HG03025 (cell line): ENCODE data around the gene NMT2.
"Not testable (repeated sequence)": the region's sequence is repeated elsewhere in the genome, so short reads cannot be mapped to it uniquely, and the experiment has no call there.

Experiments used
- ATAC-seq: cut with Tn5 transposase; IDR thresholded peaks from one replicate; pipeline ENCODE4 v1.9.1; 2021; ENCODE audit warnings: mild to moderate bottlenecking, moderate library complexity; ENCODE audit not compliant: unreplicated experiment, low FRiP score

The NMT2 gene

DNA sequence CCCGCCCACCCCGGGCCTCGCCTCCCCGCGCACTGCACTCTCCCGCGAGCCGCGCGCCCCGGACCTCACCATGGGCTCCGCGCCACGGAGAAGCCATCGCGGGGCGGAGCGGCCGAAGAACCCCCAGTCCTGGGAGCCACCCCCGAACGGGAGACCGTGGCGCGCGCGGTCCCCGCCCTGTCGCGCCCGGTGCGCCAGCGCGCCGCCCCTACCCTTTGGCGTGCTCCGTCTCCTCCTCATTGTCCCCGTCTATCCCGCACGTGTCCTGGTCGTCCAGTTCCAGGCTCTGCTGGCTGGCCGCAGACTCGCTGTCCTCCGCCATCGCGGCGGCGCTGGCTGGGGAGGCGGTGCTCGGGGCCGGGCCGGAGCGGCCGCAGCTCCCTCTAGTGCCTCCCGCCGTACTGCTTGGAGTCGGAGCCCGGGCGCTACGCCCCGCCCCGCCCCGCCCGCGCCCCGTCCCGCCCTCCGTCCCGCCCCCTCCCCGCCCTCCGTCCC lies at the start of gene NMT2:
Gene NMT2, minus strand, starts transcription at position 403 of the 495 bp plus-strand sequence. Its CDS starts 81 bp downstream, at position 322.
- ATAC-seq, result peak; percentile 93

DNA sequence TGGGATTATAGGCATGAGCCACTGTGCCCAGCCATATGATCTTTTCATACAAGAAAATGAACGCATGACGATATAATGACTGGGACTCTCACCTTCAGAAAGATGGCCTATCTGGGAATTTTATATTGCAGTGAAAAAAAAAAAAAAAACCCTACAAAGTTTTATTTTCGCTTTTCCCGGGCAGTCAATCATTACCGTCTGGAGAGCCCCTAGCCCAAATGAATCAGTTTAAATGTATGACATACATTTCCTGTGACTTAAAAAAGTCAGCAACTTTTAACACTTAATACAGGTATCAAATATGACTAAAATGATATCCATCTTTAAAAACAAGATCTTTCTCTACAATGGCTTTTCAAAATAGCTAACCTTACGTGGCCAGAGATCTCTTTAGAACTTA lies 48.2 kb upstream of the NMT2 start:
- ATAC-seq, result no peak

DNA sequence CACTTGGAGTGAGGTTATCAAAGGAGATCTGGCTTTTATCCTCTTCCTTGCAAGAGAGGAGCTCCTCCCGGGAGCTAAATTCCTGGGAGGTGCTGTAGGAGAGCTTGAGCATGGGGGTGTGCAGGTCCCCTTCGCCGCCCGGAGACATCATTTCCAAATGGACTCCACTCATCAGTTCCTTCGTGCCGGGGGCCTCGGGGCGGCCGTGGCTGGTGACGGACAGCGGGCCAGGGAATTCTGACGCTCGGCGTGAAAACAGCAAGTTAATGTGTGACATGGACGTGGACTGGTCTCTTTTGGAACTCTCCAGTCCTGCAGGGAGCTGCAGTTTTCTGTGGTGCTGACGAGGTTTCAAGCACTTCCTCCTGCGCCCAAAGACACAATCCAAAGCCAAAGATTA lies 45.7 kb upstream of the NMT2 start:
- no peak for ATAC-seq

DNA sequence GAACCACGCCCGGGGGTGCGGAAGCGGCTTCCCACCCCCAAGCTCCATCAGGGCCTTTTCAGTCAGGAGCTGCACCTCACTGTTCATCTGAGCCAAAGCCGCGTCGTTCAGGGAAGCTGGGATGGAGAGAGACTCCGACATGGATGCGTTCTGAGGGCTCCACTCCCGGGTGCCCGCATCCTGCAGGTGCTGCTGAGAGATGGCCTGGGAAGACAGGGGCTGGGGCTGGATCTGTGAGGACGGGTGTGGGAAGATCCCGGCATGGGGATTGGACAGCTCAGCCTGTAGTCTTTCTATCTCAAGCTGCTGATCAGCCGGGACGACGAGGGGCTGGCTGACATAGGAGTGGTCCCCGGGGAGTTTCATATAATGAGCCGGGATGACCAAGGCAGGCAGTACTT lies 45.0 kb upstream of the NMT2 start:
- ATAC-seq, result no peak

DNA sequence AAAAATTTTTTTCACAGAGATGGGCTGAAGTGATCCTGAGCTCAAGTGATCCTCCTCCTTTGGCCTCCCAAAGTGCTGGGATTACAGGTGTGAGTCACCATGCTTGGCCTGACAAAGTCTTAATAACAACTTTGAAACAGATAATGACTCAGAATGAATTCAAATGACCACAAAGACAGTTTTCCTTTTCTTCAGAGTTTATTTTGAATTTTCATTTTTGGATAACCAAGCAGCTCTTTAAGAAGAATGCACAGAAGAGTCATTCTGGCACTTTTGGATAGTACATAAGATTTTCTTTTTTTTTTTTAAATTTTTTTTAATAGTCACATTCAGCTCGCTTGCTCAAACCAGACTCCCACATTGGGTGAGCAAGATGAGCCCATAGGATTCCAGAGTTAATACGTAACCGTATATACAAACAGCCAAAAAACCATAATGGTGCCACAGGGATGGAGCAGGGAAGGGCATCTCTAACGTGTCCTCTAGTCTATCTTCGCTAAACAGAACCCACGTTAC lies 43.0 kb upstream of the NMT2 start:
- no peak for ATAC-seq

DNA sequence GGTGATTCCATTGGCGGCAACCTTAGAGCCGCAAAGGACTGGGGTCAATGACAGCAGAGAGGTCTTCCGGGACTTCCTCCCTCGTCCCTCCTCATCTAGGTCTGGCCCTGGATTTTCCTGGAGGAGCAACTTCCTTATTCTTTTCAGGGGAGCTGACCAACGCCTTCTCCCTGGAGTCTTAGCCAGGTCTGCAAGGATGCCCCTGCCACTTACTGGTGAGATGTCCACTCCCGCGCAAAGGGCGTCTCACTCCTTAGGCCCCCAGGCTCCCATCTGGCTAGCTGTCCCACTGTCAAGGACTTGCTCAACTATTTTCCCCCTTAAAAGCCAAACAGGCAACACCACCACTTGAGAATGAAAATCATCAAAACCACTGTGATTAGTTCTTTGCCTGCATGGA lies 42.0 kb upstream of the NMT2 start:
- ATAC-seq, result no peak

DNA sequence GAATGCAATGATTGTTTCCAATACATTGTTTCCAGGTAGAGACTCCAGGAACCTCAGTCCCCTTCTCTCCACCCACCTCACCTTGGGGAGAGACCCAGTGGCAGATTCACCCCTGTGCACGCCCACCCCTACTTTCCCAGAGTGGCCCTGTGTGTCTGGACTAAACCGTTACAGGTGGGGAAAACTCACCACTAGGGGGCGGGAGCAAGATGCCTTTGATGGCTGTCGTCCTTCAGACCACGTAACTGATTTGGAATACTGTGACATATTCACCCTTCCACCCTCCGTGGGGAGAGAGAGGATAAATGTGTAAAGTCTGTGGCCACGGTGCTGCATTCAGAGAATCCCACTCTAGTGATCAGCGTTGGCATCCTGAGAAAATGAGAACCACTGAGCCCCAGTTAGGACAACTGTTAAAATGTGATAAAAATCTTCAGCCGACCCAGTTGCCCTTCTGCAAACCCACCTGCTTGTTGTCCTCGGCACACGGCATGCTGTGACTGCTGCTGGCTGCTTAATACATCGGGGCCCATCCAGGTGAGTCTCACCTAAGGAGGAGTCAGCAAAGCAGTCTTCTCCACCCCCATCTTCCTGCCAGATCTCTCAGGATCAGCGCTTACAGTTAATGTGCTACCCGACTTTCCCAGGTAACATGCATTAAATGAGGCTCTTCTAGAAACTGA lies 41.5 kb upstream of the NMT2 start:
- ATAC-seq, result no peak

DNA sequence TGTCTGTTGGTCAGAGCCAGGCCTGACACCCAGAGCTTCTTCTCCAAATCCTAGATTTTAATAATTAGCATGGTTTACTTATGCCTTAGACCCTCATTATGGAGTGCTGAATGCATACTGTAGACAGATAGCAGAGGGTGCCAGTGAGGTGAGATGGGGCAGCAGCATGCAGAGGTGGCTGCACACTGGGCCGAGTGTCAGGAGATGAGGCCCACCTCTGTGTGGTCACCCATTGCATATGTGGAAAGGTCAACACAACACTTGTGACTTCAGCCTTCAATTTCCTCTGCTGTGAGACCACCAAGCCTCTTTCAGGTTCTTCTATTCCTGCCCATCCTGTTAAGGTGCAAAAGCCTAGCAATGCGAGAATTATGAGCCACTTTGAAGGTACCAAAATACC lies 39.7 kb upstream of the NMT2 start:
- no peak for ATAC-seq

DNA sequence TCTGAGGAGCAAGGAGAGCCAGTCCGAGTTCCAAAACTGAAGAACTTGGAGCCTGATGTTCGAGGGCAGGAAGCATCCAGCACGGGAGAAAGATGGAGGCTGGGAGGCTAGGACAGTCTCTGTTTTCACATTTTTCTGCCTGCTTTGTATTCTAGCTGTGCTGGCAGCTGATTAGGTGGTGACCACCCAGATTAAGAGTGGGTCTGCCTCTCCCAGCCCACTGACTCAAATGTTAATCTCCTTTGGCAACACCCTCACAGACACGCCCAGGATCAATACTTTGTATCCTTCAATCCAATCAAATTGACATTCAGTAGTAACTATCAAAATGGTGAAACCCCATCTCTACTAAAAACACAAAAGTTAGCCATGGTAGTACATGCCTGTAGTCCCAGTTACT lies 38.9 kb upstream of the NMT2 start:
- ATAC-seq, result not testable (repeated sequence)

DNA sequence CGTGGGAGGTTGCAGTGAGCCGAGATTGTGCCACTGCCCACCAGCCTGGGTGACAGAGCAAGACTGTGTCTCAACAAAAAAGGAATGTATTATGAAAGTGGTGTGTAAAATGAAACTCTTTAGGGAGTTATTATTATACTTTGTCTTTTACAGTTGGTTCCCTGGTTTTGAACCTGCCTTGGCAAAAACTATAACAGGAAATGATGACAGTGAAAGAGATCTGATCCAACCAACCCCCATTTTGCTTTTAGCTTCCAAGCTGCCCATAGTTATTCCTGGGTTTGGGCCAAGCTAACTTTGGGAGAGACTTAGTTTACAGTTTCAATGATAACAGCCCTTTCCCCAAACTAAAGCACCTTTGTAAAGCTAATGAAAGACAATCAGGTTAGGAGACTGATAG lies 34.1 kb upstream of the NMT2 start:
- no peak for ATAC-seq

DNA sequence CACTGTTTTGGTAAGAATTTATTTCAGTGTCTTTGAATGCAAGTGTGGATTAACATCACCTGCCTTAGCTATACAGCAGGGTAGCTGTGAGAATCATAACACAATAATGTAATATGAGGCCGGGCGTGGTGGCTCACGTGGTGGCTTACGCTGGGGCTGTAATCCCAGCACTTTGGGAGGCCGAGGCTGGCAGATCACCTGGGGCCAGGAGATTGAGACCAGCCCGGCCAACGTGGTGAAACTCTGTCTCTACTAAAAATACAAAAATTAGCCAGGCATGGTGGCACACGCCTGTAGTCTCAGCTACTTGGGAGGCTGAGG lies 33.8 kb upstream of the NMT2 start:
- ATAC-seq, result not testable (repeated sequence)

DNA sequence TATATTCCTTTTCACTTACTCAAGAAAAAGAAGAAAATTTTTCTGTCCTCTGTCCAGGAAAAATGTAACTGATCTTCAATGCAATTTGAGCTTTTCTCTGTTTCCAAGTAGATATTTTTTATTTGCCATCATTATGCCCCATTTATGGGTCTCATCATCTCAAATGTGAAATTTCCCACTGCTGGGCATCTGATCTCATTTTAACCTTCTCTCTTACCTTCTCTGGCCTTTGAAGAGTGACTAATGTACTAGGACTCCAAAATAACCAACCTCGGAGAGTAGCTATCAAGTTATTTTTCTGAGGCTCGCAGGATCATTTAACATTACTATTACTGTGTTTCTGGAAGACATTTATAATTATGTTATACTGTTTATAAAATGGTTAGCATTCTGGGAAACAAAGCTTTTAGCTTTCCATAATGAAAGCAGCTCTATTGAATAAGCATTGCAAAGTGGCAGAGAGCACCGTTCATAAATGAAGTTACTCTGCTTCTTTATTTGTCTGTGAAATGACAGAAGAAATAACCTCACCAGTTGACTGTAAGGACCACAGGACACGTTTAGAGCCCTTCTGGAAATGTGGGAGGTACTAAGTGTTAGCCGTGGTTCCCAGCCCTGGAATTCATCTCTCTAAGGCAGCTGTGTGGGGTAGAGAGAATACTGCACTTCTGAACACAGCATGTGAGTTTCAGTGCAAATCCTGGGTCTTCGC lies 33.3 kb upstream of the NMT2 start:
- no peak for ATAC-seq

DNA sequence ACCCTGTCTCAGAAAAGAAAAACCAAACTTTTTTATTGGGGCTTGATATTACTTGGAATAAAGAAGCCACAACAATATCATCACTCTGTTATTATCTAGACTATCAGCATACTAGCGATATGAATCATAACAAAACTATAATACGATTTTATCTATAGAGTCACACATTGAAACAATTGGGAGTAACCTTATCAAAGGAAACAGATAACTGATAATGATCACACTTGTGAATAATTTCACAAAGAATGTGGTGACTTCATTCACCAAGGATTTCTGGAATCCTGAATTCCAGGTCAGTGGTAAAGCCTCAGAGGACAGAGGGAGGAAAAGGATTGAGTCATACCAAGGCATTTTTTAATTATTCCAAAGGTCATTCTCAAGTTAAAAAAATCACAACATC lies 32.1 kb upstream of the NMT2 start:
- ATAC-seq, result no peak

DNA sequence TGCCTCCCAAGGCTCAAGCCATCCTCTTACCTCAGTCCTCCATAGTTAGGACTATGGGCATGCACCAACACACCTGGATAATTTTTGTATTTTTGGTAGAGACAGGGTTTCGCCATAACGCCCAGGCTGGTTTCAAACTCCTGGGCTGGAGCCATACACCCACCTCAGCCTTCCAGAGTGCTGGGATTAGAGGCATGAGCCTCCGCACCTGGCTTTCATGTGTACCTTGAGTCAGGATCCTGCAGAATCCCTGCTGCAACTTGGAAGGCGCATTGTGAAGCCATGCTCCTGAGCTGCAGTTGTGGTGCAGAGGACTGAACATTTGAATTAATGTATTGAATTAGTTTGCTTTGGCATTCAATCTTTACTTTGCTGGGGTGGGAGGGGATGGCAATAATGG lies 29.4 kb upstream of the NMT2 start:
- ATAC-seq, result no peak

DNA sequence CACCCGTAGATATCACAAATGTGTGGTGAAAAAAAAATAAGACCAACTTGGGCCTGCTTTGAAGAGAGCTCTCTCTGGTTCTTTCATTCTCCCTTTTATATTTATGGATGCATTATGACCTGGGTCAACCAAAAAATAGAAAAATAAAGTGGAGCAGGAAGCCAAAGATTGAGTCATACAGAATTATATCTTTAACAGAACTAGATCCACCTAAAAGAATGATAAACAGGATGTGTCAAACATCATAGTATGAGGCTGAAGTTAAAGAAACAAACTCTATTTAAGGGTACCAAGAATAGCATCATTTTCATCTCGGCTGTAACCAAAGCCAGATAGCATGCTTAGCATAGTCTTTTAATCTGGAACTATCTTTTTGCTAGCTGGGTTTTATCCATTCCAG lies 28.8 kb upstream of the NMT2 start:
- ATAC-seq, result no peak

DNA sequence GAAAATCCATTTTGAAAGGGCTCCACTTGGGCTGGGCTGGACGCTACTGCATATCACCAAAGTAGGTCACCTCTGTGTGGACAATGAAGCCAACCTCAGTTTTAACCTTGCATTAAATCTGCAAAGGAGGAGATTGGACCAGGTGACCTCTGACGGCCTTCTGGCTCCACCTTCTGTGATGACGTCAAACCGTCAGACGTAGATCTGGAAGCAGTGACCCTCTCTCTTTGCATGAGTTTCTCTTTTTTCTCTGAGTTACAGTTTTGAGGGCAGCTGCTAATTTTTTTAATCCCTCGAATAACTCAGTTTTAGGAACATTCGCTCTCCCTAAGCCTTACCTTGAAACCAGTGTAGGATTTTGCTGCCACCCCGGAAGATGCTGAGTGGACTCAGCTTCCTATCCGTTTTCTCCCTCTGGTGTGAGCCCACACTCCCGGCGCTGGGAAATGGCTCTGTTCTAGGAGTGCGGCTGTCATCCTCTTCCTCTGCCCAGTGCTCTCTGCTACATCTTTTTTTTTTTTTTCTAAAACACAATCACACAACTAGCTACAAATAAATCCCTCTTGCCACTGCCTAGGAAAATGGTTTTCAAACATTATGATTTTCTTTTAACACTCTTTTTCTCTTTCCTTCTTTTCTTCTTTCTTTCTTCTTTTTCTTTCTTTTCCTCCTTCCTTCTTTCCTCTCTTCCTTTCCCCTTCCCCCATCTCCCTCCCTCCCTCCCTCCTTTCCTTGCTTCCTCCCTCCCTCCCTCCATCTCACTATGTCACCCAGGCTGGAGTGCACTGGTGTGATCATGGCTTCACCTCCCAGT lies 27.7 kb upstream of the NMT2 start:
- no peak for ATAC-seq

DNA sequence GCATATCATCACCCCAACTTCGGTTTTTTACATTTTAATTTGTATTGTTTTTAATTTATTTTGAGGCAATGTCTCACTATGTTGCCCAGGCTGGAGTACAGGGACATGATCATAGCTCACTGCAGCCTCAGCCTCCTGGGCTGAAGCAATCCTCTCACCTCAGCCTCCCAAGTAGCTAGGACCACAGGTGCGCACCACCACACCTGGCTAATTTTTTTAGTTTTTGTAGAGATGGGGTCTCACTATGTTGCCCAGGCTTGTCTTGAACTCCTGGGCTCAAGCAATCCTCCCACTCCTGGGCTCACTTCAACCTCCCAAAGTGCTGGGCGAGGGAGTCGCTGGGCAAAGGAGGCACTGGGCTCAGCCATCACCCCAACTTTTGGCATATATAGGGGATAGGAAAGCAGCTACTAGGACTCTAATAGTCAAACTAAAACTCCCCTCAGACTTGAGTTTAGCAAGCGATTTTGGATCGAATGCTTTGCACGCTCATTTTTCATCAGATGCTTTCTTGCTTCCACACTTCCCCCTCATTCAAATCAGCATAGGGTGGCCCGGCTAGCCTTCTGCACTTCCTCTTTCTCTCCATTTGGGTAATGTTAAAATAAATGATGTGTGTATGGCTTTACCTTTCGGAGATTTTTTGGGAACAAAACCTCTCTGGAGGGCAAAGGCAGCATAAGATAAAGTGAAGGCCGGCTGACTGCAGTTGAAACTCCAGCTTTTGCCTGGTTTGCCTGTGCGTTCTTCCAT lies 20.8 kb upstream of the NMT2 start:
- ATAC-seq, result no peak

DNA sequence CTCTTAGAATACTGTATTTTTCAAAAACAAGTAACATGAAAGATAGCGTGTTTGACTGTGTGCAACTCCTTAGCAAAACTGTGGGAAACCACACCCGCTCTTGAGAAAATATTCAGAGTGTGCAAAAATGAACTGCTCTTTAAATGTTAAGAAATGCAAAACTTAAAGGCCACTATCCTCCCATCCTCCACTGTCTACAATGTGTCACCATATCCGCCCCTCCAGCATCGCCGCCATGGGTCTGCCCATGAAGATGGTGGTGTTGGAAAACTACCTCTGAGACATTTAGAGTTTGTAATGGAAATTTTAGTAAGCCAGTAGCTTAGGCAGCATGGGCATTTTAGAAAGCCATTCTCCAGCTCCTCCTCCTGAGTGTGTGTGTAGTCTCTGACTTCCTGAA lies 20.1 kb upstream of the NMT2 start:
- no peak for ATAC-seq

DNA sequence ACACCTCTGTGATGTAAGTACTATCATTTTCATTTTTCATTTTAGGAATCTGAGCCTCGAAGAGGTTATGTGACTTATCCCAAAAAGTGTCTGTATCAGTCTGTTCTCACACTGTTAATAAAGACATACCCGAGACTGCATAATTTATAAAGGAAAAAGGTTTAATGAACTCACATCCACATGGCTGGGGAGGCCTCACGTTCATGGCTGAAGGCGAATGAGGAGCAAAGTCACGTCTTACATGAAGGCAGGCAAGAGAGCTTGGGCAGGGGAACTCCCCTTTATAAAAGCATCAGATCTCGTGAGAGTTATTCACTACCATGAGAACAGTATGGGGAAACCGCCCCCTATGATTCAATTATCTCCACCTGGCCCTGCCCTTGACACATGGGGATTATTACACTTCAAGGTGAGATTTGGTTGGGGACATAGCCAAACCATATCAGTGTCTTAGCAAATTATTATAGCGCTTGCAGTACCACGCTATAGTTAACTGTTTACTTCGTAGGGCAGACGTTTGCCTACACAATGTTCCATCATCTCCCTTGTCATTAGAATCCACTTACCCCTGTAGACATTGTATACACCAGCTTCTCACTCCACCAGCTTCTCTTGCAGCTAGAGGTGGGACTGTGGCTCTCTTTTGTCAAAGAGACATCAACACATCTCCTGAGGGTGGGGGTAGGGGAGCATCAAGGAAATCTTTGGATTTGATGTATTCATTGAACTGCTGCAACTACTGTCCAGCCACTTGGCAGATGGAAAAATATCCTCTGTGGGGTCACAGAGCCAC lies 15.4 kb upstream of the NMT2 start:
- ATAC-seq, result no peak
